Neuron (in vitro differentiated cells): ENCODE measurements around the gene B4GALT3.

ENCODE experiments used
- H2AFZ ChIP-seq: one replicate; pipeline ENCODE4 v1.6.1; 2013; ENCODE audit warnings: low read depth, mild to moderate bottlenecking, inconsistent platforms, low read length, moderate library complexity
- H3K27me3 ChIP-seq: one replicate; pipeline ENCODE4 v1.6.1; 2013; ENCODE audit warnings: low read length; ENCODE audit not compliant: insufficient read depth
- H3K36me3 ChIP-seq: one replicate; pipeline ENCODE4 v1.6.1; 2013; ENCODE audit warnings: low read length; ENCODE audit not compliant: insufficient read depth
- H3K4me1 ChIP-seq: one replicate; pipeline ENCODE4 v1.6.1; 2013; ENCODE audit warnings: low read length; ENCODE audit not compliant: insufficient read depth
- H3K4me3 ChIP-seq: 2 replicates; pipeline ENCODE4 v1.5.1; 2013; ENCODE audit warnings: mild to moderate bottlenecking, low read length, moderate library complexity
- H3K9me3 ChIP-seq: one replicate; pipeline ENCODE4 v1.6.1; 2013; ENCODE audit warnings: low read length

B4GALT3 gene

DNA sequence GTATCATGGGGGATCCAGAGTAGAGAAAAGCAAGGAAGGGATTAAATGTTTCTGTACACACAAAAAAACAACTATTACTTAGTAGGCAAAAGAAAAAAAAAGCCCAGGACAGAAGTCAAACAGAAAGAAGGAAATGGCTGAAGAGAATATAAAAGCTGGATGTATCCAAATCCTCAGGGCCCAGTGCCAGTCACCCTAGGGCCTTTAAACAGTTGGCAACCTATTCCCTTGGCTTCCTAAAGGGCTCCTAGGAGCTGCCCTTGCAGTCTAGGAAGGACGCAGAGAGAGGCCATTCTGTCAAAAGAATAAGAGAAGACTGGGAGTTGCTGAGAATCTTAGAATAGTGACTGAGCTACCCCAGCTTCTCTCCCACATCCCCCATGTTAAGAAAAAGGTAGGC, 5.0 kb downstream of the B4GALT3 start:
- Histone ChIP-seq H3K9me3 (no peaks in the 10 kb centered on the region), H3K4me1 (peaks cover 10% of the 10 kb centered on the region), H2AFZ (no peak overlapping the region), H3K36me3 (peaks cover 63% of the 10 kb centered on the region), H3K27me3 (no peaks in the 10 kb centered on the region), H3K4me3 (no peak overlapping the region)

DNA sequence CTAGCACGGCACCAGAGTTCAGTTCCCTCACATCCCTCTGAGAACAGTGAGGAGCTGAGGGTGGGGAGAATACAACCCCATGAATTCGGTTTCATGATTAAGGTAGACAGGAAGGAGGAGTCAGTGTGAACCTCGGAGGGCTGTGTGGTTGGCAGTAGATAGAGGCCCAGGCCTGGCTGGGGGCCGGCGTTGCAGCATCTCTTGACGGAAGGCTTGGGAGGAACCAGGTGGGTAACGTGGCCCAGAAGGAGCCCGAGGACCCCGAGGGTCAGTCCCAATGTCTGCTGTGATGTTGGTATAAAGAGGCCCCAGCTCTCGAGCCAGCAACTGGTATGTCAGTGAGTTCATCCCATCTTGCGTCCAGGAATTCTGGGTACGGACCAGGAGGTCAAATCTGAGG, 5.6 kb downstream of the B4GALT3 start:
- no peak overlapping the region for H3K4me3 ChIP-seq
- H3K27me3 ChIP-seq: no peaks in the 10 kb centered on the region
- H3K36me3 ChIP-seq: peaks cover 63% of the 10 kb centered on the region
- H3K4me1 ChIP-seq: peaks cover 12% of the 10 kb centered on the region
- no peaks in the 10 kb centered on the region for H3K9me3 ChIP-seq
- no peak overlapping the region for H2AFZ ChIP-seq

DNA sequence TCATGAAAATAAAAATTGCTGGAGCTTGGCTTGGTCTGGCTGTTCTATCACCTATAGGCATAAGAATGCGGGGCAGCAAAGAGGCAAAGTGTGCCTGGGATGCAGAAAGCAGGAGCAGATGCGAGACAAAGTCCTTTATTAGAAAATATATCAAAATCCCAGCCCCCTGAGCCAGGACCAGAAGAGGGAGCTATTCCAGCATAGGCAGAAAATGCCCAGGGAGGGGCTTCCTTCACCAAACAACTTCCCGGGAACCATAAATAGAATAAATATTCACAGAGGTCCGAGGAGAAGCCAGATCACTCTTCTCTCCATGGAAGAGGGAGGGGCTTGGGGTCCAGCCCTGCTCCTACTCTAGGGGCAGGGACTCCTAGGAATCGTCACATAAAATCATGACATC, 6.1 kb downstream of the B4GALT3 start:
- Histone ChIP-seq H2AFZ (no peak overlapping the region), H3K27me3 (no peaks in the 10 kb centered on the region), H3K9me3 (no peaks in the 10 kb centered on the region), H3K36me3 (peaks cover 63% of the 10 kb centered on the region), H3K4me1 (peaks cover 8% of the 10 kb centered on the region), H3K4me3 (no peak overlapping the region)

DNA sequence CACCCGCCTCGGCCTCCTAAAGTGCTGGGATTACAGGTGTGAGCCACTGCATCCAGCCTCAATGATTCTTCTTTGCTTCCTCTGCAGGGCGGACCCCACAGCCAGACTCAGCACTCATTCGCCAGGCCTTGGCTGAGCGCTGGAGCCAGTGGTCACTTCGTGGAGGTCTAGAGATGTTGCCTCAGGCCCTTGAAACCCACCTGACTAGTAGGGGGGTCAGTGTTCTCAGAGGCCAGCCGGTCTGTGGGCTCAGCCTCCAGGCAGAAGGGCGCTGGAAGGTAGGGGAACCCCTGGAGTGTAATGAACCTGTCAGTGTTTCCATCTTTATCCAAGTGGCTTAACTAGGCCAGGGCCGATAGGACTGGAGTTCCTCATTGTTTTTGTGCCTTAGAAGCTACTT, 8.4 kb downstream of the B4GALT3 start:
- H3K36me3 ChIP-seq: peaks cover 47% of the 10 kb centered on the region
- H3K9me3 ChIP-seq: no peaks in the 10 kb centered on the region
- H3K4me3 ChIP-seq: no peak overlapping the region
- H2AFZ ChIP-seq: no peak overlapping the region
- no peaks in the 10 kb centered on the region for H3K27me3 ChIP-seq
- peaks cover 8% of the 10 kb centered on the region for H3K4me1 ChIP-seq

DNA sequence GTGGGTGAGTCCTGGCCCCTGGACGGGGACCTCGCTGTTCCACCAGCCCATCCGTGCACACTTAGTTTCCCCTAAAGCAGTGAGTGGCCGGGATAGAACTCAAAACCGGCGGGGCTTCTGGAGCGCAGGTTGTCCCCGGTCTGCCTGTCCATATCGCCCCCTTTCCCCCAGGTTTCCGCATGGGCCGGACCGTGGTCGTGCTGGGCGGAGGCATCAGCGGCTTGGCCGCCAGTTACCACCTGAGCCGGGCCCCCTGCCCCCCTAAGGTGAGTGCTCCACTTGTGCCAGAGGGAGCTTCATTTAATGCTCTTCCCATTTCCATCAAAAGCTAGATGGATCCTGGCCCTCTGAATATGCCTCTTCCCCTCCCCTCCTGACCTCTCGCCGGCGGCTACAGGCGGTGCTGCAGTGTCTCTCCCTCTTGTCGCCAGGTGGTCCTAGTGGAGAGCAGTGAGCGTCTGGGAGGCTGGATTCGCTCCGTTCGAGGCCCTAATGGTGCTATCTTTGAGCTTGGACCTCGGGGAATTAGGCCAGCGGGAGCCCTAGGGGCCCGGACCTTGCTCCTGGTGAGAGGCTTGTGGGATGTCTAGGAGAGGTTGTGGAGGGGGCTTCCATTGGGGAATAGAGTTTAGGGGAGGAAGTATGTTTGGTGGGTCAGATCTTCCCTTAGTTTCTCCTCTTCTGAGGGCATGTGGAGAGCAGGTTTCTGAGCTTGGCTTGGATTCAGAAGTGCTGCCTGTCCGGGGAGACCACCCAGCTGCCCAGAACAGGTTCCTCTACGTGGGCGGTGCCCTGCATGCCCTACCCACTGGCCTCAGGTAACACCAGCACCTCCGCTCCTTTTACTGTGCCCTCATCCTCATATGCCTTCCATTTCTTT, 10.4 kb downstream of the B4GALT3 start:
- Histone ChIP-seq H3K9me3 (no peaks in the 10 kb centered on the region), H3K36me3 (peaks cover 45% of the 10 kb centered on the region)

DNA sequence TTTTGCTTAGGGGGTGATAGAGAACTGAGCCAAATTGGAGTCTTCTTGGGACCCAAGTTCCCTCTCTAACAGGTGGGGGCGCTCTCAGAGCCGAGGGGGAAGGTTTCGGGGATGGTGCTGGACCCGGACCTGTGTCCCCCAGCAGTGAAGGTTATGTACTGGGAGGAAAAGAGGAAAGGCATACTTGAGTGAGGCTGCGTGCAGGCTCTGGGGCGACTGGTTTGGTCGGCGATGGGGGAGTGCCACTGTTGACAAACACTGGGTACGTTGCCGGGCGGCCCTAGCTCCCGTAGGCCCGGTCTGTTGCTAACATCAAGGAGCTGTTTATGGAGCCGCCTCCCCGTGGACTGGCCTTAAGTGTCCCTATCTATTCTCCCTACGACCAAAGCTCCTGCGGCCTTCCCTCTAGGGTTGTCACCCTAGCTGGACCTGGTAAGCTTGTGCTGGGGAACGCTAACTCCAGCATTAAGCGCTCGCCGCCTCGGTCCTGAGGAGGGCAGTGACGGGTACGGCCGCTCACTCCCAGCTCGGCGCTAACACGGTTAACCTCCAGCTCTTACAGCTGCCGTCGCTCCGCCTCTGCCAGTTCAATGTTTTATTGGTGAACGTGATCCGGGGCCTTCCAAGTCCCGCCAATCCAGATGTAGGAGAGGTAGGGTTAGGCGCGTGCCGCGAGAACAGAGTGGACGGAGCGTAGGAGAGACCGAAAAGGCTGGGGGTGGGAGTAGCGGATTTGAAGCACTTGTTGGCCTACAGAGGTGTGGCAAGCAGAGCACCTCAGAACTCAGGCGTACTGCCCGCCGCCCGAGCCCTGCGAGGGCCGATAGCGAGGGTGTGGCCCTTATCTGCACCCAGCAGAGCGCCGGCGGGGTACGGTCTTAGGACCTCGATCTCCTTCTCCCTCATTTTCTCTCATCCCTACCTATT, 11.3 kb downstream of the B4GALT3 start, which contains the start of gene PPOX:
Gene PPOX, plus strand, starts transcription at position 685 of the 927 bp plus-strand sequence. CDS start 422 bp downstream, outside the sequence.
- H3K9me3 ChIP-seq: no peaks in the 10 kb centered on the region
- peaks cover 44% of the 10 kb centered on the region for H3K36me3 ChIP-seq
- no peaks in the 10 kb centered on the region for H3K27me3 ChIP-seq
- peaks cover 8% of the 10 kb centered on the region for H3K4me1 ChIP-seq
- peak within 1 kb of the TSS; percentile 89 for H3K4me3 ChIP-seq
- H2AFZ ChIP-seq: peak within 1 kb of the TSS; percentile 52

More for the DNA sequence above, 10.4 kb downstream of the B4GALT3 start:
- Histone ChIP-seq H3K4me3 (peak overlapping the region; percentile 89), H3K4me1 (peaks cover 8% of the 10 kb centered on the region), H2AFZ (peak overlapping the region; percentile 44), H3K27me3 (no peaks in the 10 kb centered on the region)

DNA sequence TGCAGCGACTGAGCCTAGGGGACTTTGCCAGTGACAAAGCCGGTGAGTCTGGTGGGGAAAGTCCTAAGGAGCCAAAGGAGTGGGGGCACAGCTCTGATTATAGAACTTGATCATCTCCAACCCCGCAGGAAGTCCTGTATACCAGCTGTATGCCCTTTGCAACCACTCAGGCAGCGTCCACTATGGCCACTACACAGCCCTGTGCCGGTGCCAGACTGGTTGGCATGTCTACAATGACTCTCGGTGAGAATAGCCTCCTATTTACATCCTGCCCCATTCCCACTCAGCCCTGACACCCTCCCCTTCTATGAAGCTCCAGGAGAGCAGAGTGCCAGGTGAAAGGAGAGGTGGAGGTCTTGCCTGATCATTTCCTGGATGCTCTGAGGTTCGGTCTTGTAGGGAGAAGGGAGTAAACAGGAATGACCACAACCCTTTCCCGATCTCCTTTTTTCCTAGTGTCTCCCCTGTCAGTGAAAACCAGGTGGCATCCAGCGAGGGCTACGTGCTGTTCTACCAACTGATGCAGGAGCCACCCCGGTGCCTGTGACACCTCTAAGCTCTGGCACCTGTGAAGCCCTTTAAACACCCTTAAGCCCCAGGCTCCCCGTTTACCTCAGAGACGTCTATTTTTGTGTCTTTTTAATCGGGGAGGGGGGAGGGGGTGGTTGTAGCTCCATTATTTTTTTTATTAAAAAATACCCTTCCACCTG, 12.3 kb downstream of the B4GALT3 start:
- Histone ChIP-seq H3K4me1 (peaks cover 13% of the 10 kb centered on the region), H3K36me3 (peaks cover 41% of the 10 kb centered on the region), H3K4me3 (peak overlapping the region; percentile 89), H3K9me3 (no peaks in the 10 kb centered on the region), H3K27me3 (no peaks in the 10 kb centered on the region), H2AFZ (no peak overlapping the region)

DNA sequence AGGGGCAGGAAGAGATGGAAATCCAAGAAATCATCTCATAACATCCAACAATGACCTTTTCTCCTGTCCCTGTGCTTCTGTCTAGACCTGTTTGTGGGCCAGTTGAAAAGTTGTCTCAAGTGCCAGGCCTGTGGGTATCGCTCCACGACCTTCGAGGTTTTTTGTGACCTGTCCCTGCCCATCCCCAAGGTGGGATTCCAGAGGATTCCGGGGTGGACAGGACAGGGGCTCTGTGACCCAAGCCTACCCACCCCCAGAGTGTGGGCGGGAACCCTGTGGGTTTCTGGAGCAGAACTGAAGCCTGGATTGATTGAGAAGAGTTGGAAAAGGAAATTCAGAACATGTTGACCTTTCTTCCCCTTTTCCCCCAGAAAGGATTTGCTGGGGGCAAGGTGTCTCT, 13.5 kb downstream of the B4GALT3 start:
- Histone ChIP-seq H3K9me3 (no peaks in the 10 kb centered on the region), H3K36me3 (peaks cover 30% of the 10 kb centered on the region), H3K27me3 (no peaks in the 10 kb centered on the region), H2AFZ (no peak overlapping the region), H3K4me3 (no peak overlapping the region), H3K4me1 (peaks cover 19% of the 10 kb centered on the region)

DNA sequence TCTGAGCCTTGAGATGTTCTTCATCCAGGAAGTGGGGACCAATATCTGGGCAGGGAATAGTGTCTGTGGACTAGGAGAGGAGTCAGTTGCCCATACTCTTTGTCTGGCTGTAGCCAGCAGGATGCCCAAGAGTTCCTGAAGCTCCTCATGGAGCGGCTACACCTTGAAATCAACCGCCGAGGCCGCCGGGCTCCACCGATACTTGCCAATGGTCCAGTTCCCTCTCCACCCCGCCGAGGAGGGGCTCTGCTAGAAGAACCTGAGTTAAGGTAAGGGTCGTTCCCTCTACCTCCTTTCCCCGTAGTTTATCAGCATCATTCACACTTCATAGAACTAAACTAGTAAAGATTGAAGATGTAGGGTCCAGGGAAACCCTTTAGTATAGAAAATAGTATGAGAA, 14.5 kb downstream of the B4GALT3 start:
- Histone ChIP-seq H3K4me3 (no peak overlapping the region), H3K4me1 (peaks cover 23% of the 10 kb centered on the region), H3K9me3 (no peaks in the 10 kb centered on the region), H2AFZ (no peak overlapping the region), H3K27me3 (no peaks in the 10 kb centered on the region), H3K36me3 (peaks cover 39% of the 10 kb centered on the region)

DNA sequence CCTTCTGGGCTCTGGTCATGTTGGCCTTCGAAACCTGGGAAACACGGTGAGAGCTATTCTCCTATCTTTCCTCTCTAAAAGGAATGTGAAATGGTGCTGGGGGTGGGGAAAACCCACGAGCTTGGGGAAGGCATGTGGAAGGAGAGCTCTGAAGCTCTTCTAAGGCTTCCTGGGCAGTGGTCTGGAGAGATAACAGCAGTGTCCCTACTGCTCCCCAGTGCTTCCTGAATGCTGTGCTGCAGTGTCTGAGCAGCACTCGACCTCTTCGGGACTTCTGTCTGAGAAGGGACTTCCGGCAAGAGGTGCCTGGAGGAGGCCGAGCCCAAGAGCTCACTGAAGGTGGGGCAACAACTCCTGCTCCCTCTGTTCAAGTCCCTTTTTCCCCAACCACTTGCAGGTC, 15.3 kb downstream of the B4GALT3 start:
- Histone ChIP-seq H2AFZ (no peak overlapping the region), H3K4me3 (no peak overlapping the region), H3K36me3 (peaks cover 39% of the 10 kb centered on the region), H3K9me3 (no peaks in the 10 kb centered on the region), H3K27me3 (no peaks in the 10 kb centered on the region), H3K4me1 (peaks cover 20% of the 10 kb centered on the region)

DNA sequence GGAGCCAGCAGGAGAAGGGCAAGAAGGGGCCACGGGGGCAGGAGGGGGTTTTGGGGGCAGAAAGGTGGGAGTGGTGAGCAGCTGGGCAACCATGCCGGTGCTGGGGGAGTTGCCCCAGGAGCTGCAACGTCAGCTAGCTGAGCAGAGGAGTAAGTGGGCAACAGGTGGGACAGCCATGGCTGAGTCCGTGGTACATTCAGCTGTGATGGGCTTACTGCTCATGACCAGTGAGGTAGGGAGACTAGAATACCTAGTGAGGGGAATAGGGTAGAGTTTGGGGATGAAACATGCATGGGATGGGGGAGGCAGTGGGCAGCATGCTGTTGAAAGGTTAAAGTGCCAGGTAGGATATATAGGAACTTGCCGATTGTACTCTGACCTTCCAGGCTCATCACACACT, 15.7 kb downstream of the B4GALT3 start:
- no peaks in the 10 kb centered on the region for H3K27me3 ChIP-seq
- H3K4me1 ChIP-seq: peaks cover 18% of the 10 kb centered on the region
- no peak overlapping the region for H3K4me3 ChIP-seq
- H3K9me3 ChIP-seq: no peaks in the 10 kb centered on the region
- H2AFZ ChIP-seq: no peak overlapping the region
- H3K36me3 ChIP-seq: peaks cover 39% of the 10 kb centered on the region

DNA sequence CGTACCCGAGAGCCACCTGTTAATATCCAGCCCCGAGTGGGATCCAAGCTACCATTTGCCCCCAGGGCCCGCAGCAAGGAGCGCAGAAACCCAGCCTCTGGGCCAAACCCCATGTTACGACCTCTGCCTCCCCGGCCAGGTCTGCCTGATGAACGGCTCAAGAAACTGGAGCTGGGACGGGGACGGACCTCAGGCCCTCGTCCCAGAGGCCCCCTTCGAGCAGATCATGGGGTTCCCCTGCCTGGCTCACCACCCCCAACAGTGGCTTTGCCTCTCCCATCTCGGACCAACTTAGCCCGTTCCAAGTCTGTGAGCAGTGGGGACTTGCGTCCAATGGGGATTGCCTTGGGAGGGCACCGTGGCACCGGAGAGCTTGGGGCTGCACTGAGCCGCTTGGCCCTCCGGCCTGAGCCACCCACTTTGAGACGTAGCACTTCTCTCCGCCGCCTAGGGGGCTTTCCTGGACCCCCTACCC, 16.6 kb downstream of the B4GALT3 start:
- peaks cover 39% of the 10 kb centered on the region for H3K36me3 ChIP-seq
- peak overlapping the region; percentile 5 for H3K4me3 ChIP-seq
- H3K27me3 ChIP-seq: no peaks in the 10 kb centered on the region
- H2AFZ ChIP-seq: no peak overlapping the region
- H3K4me1 ChIP-seq: peaks cover 15% of the 10 kb centered on the region
- no peaks in the 10 kb centered on the region for H3K9me3 ChIP-seq
